Measurements from ENCODE around the gene HSPA1B.

DNA sequence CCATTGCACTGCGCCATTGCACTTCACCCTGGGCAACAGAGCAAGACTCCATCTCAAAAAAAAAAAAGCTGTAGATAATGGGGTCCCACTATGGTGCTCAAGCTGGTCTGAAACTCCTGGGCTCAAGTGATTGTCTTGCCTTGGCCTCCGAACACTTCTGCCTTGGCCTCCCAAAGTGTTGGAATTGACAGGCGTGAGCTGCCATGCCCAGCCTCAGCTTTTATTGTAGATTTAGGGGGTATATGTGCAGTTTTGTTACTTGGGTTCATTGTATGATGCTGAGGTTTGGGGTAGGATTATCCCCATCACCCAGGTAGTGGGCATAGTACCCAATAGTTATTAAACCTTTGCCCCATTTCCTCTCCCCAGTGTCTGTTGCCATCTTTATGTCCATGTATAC is 11.4 kb downstream of the HSPA1B start:
- TF ChIP-seq, protein P1, sequence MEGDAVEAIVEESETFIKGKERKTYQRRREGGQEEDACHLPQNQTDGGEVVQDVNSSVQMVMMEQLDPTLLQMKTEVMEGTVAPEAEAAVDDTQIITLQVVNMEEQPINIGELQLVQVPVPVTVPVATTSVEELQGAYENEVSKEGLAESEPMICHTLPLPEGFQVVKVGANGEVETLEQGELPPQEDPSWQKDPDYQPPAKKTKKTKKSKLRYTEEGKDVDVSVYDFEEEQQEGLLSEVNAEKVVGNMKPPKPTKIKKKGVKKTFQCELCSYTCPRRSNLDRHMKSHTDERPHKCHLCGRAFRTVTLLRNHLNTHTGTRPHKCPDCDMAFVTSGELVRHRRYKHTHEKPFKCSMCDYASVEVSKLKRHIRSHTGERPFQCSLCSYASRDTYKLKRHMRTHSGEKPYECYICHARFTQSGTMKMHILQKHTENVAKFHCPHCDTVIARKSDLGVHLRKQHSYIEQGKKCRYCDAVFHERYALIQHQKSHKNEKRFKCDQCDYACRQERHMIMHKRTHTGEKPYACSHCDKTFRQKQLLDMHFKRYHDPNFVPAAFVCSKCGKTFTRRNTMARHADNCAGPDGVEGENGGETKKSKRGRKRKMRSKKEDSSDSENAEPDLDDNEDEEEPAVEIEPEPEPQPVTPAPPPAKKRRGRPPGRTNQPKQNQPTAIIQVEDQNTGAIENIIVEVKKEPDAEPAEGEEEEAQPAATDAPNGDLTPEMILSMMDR (IDR thresholded peaks at IDR 0.05; ENCODE audit: low read depth, low read length, poor library complexity, severe bottlenecking) = no peak
- no peak for TF ChIP-seq EZH2phosphoT487 (IDR thresholded peaks at IDR 0.05; ENCODE audit: borderline replicate concordance, low read length)
